A172 (cell line): Measurements from ENCODE around the gene BMPR1B. TPM values are rescaled to one million over a fixed set of nuclear protein-coding genes. Genes with fewer than 3 reads are reported as not detected.

Experiments used
- DNase-seq: peaks from one replicate; pipeline ENCODE4 v3.0.0-alpha.2; 2015; ENCODE audit warnings: low spot score
- total RNA-seq: library from RNA; depleted of rRNA; stranded (reverse); fragments of >200 nt; shearing (Covaris generic); gene quantifications from 2 replicates; pipeline ENCODE4 v1.2.3, GENCODE V29; 2014

BMPR1B gene
- total RNA-seq, 1 experiment from 2014 or later, result 0.05 TPM

DNA sequence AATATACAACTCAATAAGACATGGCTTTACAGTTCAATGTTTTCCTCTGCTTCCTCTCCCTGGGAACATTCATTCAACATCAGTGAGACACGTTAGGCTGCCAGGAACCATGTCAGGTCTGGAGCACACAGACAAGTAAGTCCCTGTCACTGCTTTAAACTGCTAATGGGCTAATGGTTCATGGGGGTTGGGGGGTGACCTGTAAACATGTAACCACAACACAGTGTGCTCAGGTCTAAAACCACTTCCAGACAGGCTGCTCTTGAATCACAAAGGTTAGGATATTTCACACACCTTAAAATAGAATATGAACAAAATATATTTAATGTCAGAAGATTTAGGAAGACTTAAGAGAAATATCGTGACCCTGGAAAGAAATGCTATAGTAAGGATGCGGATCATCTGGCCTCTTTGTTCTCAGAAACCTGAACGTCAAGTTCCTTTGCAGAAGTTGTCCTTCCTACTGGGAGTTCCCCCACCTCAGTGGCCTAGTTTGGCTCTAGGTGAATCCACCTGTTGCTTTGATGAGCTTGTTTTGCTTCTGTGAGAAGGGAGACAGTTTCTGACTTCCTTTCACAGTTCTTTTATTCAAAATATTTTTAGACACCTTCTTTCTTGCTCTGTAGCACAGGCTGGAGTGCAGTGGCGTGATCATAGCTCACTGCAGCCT is 431.1 kb downstream of the BMPR1B start:
- no peak for DNase-seq

GRCh38 chr4:95190751-95191436 is 433.1 kb downstream of the BMPR1B start:
- DNase-seq, result no peak

GRCh38 chr4:95191537-95191936 is 433.8 kb downstream of the BMPR1B start:
- DNase-seq, result no peak

DNA sequence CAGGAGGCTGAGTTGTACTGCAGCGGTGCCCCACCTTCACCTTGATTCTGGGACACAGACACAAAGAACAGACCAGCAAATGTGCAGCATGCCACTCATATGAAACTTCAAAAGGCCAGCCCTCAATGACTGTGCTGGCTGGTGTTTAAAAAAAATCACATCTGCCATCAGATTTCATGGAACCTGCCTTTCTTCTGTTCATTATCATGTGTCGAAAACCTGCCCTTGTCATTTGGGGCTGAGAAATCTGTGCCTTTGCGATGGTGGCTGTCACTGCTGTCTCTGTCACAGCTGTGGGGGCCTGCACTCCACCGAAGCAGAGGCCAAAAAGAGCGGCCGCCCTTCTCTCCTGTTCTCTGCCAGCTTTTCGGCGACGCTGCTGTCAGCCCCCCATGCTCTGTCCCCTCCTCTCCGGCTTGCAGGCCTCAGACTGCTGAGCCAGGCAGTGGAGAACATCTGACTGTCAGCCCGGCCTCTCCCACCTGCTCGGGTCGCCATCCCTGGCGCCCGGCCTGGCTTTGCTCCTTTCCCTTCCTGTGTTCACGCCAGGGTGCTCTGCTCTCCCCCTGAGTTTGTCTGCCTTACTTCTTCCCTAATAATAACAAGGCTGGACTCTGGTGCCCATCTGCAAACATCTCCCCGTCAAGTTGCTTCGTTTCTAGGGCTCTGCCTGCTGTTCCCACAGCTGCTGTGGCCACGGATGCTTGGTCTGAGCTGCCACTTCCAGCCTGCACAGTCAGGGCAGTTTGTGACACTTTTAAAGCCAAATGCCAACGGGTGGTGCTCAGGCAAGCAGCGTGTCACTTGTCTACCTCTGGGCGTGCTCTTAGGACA is 435.9 kb downstream of the BMPR1B start:
- no peak for DNase-seq

DNA sequence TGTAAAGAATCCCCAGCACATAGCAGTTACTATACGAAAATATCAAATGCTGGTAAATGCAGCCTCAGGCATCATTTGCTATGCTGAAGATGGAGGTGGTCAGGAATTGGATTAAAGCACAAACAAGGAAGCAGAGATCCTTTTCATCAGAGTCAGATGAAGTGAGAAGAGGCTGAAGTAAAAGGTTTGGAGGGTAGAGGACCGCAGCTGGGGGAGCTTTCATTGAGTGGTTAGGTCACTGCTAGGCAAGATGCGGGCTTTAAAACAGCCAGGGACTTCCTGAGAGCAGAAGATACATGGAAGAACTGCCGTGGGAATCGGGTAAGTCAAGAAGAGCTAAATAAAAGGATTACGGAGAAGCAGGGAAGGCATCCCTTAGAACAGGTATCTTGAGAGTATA is 439.6 kb downstream of the BMPR1B start:
- DNase-seq, result no peak

DNA sequence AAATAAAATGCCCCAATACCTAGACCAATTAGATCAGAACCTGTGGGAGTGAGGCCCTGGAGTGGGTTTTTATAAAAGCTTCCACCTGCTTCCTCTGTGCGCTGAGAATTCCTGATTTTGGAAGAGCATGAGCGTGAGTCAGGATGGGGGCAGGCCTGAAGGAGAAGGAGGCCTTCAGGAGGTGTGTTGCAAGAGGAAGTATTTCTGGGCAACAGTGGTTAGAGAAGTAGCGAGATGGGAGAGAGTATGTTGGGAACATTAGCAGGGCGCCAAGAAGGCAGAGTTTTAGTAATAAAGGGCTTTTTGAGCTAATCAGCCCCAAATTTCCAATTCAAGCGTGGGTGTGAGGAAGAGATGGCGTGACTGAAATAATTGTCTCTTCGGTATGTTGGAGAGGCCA is 441.2 kb downstream of the BMPR1B start:
- DNase-seq, result no peak

- DNase-seq, result no peak
Observed at GRCh38 chr4:95204267-95204844, 446.6 kb downstream of the BMPR1B start.

DNA sequence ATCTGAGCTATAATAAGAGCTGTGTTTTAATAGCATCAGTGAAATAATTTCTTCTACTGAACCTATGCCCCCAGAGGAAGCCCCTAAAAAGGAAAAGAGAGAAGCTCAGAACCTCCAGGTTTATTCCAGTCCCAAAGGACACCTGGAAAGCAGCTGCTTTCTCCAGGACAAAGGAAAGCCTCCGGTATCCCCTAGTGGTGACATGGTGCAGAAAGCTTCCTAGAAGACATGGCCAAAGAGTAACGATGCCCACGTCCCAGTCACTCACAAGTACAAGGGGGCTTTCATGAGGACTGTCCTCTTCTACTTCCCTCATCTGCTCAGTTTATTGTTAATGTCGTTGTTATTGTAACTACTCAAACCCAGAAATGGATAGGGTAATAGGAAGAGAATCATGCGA is 447.1 kb downstream of the BMPR1B start:
- DNase-seq, result no peak
